DND-41 (cell line): Measurements from ENCODE around the gene DIAPH3.

Experiments used
- ATAC-seq: fragments of 200-7000 bp; cut with Tn5 transposase; 3 replicates; pipeline ENCODE4 v1.9.1; 2021; ENCODE audit warnings: low read depth; ENCODE audit not compliant: insufficient read depth
- DNase-seq: peaks from one replicate; pipeline ENCODE4 v3.0.0-alpha.2; 2020
- H2AFZ ChIP-seq: 2 replicates; pipeline ENCODE4 v1.6.0; 2012; ENCODE audit warnings: low read depth, low read length
- H3K27ac ChIP-seq: 2 replicates; pipeline ENCODE4 v1.5.1; 2012; ENCODE audit warnings: low read length, inconsistent platforms
- H3K27me3 ChIP-seq: fragments of 200-600 bp; sonication (generic); 2 replicates; pipeline ENCODE4 v1.6.0; 2012; ENCODE audit warnings: low read length, mild to moderate bottlenecking, inconsistent platforms; ENCODE audit not compliant: insufficient read depth, poor library complexity
- H3K36me3 ChIP-seq: 2 replicates; pipeline ENCODE4 v1.5.1; 2012; ENCODE audit warnings: low read length, inconsistent platforms; ENCODE audit not compliant: insufficient read depth
- H3K4me1 ChIP-seq: 2 replicates; pipeline ENCODE4 v1.5.1; 2012; ENCODE audit warnings: mild to moderate bottlenecking, low read length; ENCODE audit not compliant: insufficient read depth
- H3K4me2 ChIP-seq: 2 replicates; pipeline ENCODE4 v1.6.0; 2012; ENCODE audit warnings: mild to moderate bottlenecking, moderate library complexity, low read length, inconsistent platforms; ENCODE audit not compliant: insufficient read depth
- H3K4me3 ChIP-seq, 2 experiments: fragments of 200-600 bp in 1 of 2; shearing (Covaris generic) in 1 of 2; 2 replicates each; pipeline ENCODE4 v1.5.1; 2012 to 2016; ENCODE audit warnings: inconsistent platforms in 2 of 2, low read length in 2 of 2, mild to moderate bottlenecking in 2 of 2, low read depth in 1 of 2, moderate library complexity in 1 of 2
- H3K79me2 ChIP-seq: 2 replicates; pipeline ENCODE4 v1.6.0; 2012; ENCODE audit warnings: low read length, inconsistent platforms; ENCODE audit not compliant: insufficient read depth
- H3K9ac ChIP-seq: 2 replicates; pipeline ENCODE4 v1.6.0; 2012; ENCODE audit warnings: low read depth, mild to moderate bottlenecking, inconsistent platforms, low read length, moderate library complexity
- H3K9me3 ChIP-seq: 2 replicates; pipeline ENCODE4 v1.5.1; 2012; ENCODE audit warnings: low read length, moderate library complexity, mild to moderate bottlenecking, inconsistent platforms; ENCODE audit not compliant: insufficient read depth, severe bottlenecking
- H4K20me1 ChIP-seq: 2 replicates; pipeline ENCODE4 v1.6.0; 2012; ENCODE audit warnings: low read length; ENCODE audit not compliant: insufficient read depth
- EZH2 ChIP-seq: IDR thresholded peaks from 3 replicates; pipeline ENCODE4 v1.6.1; 2012; ENCODE audit warnings: borderline replicate concordance, low read depth, mild to moderate bottlenecking, moderate library complexity, low read length, inconsistent platforms; ENCODE audit not compliant: severe bottlenecking
- TF ChIP-seq, protein P1 (sequence below): IDR thresholded peaks from 2 replicates; pipeline ENCODE4 v1.5.1; 2012; ENCODE audit warnings: borderline replicate concordance, low read length, moderate library complexity, mild to moderate bottlenecking; ENCODE audit not compliant: poor library complexity, severe bottlenecking; ENCODE audit errors: extremely low read depth

DIAPH3 gene

DNA sequence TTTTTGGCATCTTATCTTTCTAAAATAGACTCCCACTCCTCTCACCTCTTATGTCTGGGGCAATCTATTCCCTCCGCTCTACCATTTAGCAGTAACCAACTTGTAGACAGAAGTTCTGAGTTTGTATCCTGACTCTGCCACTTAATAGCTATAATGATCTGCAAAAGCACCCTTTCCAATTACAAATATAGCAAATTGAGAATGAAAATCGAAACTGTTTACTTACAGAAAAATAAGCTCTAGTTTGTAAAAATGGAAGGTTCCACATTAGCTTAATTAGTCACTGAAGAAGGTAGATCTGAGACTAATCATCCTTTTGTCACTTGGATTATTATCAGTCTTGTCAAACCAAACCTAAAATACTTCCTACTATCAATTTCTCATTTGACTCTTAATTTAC is 409.3 kb downstream of the DIAPH3 start:
- H4K20me1 ChIP-seq, result no peaks in the 10 kb centered on the region
- no peak for TF ChIP-seq EZH2
- H3K4me2 ChIP-seq, result no peak overlapping the region
- no peak overlapping the region for H3K4me3 ChIP-seq
- no peak overlapping the region for H2AFZ ChIP-seq
- H3K4me1 ChIP-seq, result no peaks in the 10 kb centered on the region
- H3K27ac ChIP-seq, result no peak overlapping the region
- no peaks in the 10 kb centered on the region for H3K36me3 ChIP-seq
- DNase-seq (no peak), ATAC-seq (no peak)
- H3K27me3 ChIP-seq, result no peaks in the 10 kb centered on the region
- H3K9ac ChIP-seq, result no peak overlapping the region
- no peaks in the 10 kb centered on the region for H3K79me2 ChIP-seq
- H3K9me3 ChIP-seq, result no peaks in the 10 kb centered on the region

DNA sequence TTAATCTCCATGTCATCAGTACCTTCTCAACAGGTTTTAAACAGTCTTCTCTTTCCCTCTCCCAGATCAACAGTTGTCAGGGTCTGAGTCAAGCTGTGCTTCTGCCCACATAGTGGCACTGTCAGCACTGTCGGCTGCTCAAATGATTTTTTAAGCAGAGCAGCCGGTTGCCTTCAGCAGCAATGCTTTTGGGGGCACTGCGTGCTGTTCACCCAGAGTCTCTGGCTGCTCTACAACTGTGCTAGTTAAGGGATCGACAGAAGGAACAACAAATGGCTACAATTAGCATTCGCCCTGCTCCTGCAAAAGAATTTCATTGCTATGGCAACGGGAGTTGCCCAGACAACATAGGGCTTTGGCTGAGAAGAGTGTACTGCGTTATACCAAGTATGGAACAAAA is 412.9 kb downstream of the DIAPH3 start:
- Histone ChIP-seq H3K4me2 (no peak overlapping the region), H3K27ac (no peak overlapping the region)
- TF ChIP-seq EZH2, result no peak
- TF ChIP-seq, protein P1, sequence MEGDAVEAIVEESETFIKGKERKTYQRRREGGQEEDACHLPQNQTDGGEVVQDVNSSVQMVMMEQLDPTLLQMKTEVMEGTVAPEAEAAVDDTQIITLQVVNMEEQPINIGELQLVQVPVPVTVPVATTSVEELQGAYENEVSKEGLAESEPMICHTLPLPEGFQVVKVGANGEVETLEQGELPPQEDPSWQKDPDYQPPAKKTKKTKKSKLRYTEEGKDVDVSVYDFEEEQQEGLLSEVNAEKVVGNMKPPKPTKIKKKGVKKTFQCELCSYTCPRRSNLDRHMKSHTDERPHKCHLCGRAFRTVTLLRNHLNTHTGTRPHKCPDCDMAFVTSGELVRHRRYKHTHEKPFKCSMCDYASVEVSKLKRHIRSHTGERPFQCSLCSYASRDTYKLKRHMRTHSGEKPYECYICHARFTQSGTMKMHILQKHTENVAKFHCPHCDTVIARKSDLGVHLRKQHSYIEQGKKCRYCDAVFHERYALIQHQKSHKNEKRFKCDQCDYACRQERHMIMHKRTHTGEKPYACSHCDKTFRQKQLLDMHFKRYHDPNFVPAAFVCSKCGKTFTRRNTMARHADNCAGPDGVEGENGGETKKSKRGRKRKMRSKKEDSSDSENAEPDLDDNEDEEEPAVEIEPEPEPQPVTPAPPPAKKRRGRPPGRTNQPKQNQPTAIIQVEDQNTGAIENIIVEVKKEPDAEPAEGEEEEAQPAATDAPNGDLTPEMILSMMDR, result no peak

DNA sequence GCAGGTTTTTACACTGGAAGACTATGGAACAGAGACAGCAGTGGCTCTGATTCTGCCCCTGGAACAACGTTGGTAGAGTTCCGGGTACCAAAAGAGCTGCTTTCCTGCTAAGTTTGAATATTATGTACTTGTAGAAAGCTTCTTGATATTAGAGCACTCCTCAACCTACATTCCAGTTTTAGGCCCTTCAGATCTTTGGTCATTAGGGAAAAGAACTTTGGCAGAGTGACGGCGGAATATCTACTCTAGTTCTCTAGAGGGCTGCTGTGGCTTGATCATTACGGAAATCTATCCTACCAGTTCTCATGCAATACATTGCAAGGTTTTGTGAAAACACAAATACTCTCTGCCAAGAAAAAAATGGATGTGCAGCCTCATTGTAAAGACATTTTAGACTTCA is 415.7 kb downstream of the DIAPH3 start:
- H3K4me2 ChIP-seq, result no peak overlapping the region
- no peak overlapping the region for H3K4me3 ChIP-seq
- no peak overlapping the region for H3K9ac ChIP-seq
- H2AFZ ChIP-seq, result no peak overlapping the region
- no peaks in the 10 kb centered on the region for H3K4me1 ChIP-seq
- no peak overlapping the region for H3K27ac ChIP-seq
- H3K9me3 ChIP-seq, result no peaks in the 10 kb centered on the region
- no peak for TF ChIP-seq EZH2
- TF ChIP-seq, protein P1, result no peak
- no peak for DNase-seq
- no peaks in the 10 kb centered on the region for H4K20me1 ChIP-seq
- no peaks in the 10 kb centered on the region for H3K36me3 ChIP-seq
- H3K79me2 ChIP-seq, result no peaks in the 10 kb centered on the region
- H3K27me3 ChIP-seq, result no peaks in the 10 kb centered on the region
- ATAC-seq, result no peak

More for the DNA sequence above, 412.9 kb downstream of the DIAPH3 start:
- Histone ChIP-seq H3K9ac (no peak overlapping the region), H3K9me3 (no peaks in the 10 kb centered on the region), H3K36me3 (no peaks in the 10 kb centered on the region), H3K4me1 (no peaks in the 10 kb centered on the region), H3K79me2 (no peaks in the 10 kb centered on the region), H3K27me3 (no peaks in the 10 kb centered on the region), H3K4me3 (no peak overlapping the region), H4K20me1 (no peaks in the 10 kb centered on the region), H2AFZ (no peak overlapping the region)
- DNase-seq (no peak), ATAC-seq (no peak)

DNA sequence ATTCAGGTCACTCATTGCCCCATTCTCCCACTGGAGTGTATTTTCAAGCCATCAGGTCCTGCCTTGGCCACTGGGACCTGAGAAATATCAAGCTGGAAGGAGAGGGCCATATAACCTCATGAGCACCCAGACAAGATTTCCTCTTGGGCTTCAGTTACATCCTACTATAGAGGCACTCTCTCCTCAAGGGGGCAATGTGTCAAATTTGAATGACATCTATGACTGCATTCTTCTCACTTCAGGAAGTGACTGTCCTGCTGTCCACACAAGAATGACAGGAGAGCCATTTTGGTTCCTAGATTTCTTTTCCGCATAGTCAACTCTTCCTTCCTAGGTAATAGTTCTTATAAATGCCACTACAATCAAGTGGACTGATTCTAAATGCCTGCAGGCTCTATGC is 416.2 kb downstream of the DIAPH3 start:
- no peaks in the 10 kb centered on the region for H3K4me1 ChIP-seq
- H3K27ac ChIP-seq, result no peak overlapping the region
- no peak overlapping the region for H2AFZ ChIP-seq
- no peaks in the 10 kb centered on the region for H4K20me1 ChIP-seq
- no peak overlapping the region for H3K9ac ChIP-seq
- no peak overlapping the region for H3K4me2 ChIP-seq
- H3K79me2 ChIP-seq, result no peaks in the 10 kb centered on the region
- DNase-seq, result no peak
- H3K27me3 ChIP-seq, result no peaks in the 10 kb centered on the region
- no peaks in the 10 kb centered on the region for H3K9me3 ChIP-seq
- no peaks in the 10 kb centered on the region for H3K36me3 ChIP-seq
- TF ChIP-seq, protein P1, result peak; percentile 12
- TF ChIP-seq EZH2, result no peak
- H3K4me3 ChIP-seq, result no peak overlapping the region
- 0 out of 3 replicates have a peak, but pooled peaks have one; percentile 40 for ATAC-seq
